Activated naive CD8-positive, alpha-beta T cell treated with anti-CD3 and anti-CD28 coated beads, Interleukin-2, amount 50 U/mL, for 24 hours (primary cell): ENCODE results near the gene RIMBP3B.
"Not testable (repeated sequence)": the region's sequence is repeated elsewhere in the genome, so short reads cannot be mapped to it uniquely, and the experiment has no call there.

Source experiments
- ATAC-seq: fragments of 150-1000 bp; cut with Tn5 transposase; one replicate; pipeline ENCODE4 v1.10.0; 2021
- DNase-seq: peaks from one replicate; pipeline ENCODE4 v3.0.0; 2021
- H3K27ac Mint-ChIP-seq: one replicate; pipeline ENCODE4 v1.8.0; 2021; ENCODE audit warnings: mild to moderate bottlenecking, mixed read lengths
- H3K27me3 Mint-ChIP-seq: one replicate; pipeline ENCODE4 v1.8.0; 2021; ENCODE audit warnings: mixed read lengths
- H3K36me3 Mint-ChIP-seq: one replicate; pipeline ENCODE4 v1.8.0; 2021; ENCODE audit warnings: low read depth, mixed read lengths
- H3K4me1 Mint-ChIP-seq: one replicate; pipeline ENCODE4 v1.8.0; 2021; ENCODE audit warnings: mixed read lengths
- H3K4me3 Mint-ChIP-seq: one replicate; pipeline ENCODE4 v1.8.0; 2021; ENCODE audit warnings: mild to moderate bottlenecking, moderate library complexity, mixed read lengths
- H3K9me3 Mint-ChIP-seq: one replicate; pipeline ENCODE4 v1.8.0; 2021; ENCODE audit warnings: mixed read lengths

Gene RIMBP3B, protein sequence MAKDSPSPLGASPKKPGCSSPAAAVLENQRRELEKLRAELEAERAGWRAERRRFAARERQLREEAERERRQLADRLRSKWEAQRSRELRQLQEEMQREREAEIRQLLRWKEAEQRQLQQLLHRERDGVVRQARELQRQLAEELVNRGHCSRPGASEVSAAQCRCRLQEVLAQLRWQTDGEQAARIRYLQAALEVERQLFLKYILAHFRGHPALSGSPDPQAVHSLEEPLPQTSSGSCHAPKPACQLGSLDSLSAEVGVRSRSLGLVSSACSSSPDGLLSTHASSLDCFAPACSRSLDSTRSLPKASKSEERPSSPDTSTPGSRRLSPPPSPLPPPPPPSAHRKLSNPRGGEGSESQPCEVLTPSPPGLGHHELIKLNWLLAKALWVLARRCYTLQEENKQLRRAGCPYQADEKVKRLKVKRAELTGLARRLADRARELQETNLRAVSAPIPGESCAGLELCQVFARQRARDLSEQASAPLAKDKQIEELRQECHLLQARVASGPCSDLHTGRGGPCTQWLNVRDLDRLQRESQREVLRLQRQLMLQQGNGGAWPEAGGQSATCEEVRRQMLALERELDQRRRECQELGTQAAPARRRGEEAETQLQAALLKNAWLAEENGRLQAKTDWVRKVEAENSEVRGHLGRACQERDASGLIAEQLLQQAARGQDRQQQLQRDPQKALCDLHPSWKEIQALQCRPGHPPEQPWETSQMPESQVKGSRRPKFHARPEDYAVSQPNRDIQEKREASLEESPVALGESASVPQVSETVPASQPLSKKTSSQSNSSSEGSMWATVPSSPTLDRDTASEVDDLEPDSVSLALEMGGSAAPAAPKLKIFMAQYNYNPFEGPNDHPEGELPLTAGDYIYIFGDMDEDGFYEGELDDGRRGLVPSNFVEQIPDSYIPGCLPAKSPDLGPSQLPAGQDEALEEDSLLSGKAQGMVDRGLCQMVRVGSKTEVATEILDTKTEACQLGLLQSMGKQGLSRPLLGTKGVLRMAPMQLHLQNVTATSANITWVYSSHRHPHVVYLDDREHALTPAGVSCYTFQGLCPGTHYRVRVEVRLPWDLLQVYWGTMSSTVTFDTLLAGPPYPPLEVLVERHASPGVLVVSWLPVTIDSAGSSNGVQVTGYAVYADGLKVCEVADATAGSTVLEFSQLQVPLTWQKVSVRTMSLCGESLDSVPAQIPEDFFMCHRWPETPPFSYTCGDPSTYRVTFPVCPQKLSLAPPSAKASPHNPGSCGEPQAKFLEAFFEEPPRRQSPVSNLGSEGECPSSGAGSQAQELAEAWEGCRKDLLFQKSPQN (N-terminal part only)

DNA sequence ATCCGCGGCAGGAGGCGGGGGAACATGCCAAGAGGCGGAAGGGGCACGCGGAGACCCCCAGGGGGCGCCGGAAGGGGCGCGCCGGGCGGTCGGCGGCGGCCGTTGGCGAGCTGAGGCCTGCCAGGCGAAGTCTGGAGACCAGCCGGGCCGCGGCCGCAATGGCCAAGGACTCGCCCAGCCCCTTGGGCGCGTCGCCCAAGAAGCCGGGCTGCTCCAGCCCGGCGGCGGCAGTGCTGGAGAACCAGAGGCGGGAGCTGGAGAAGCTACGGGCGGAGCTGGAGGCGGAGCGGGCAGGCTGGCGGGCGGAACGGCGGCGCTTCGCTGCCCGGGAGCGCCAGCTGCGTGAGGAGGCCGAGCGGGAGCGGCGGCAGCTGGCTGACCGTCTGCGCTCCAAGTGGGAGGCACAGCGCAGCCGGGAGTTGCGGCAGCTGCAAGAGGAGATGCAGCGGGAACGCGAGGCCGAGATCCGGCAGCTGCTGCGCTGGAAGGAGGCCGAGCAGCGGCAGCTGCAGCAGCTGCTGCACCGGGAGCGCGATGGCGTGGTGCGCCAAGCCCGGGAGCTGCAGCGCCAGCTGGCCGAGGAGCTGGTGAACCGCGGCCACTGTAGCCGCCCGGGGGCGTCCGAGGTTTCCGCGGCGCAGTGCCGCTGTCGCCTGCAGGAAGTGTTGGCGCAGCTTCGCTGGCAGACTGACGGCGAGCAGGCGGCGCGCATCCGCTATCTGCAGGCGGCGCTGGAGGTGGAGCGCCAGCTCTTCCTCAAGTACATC, at the start of gene RIMBP3B:
Gene RIMBP3B, plus strand, starts transcription at position 51 of the 767 bp plus-strand sequence. Its CDS starts 108 bp downstream, at position 159.
- H3K27ac Mint-ChIP-seq, H3K36me3 Mint-ChIP-seq, H3K27me3 Mint-ChIP-seq, H3K9me3 Mint-ChIP-seq, H3K4me1 Mint-ChIP-seq, H3K4me3 Mint-ChIP-seq, DNase-seq: not testable (repeated sequence)
- ATAC-seq = peak; percentile 77

DNA sequence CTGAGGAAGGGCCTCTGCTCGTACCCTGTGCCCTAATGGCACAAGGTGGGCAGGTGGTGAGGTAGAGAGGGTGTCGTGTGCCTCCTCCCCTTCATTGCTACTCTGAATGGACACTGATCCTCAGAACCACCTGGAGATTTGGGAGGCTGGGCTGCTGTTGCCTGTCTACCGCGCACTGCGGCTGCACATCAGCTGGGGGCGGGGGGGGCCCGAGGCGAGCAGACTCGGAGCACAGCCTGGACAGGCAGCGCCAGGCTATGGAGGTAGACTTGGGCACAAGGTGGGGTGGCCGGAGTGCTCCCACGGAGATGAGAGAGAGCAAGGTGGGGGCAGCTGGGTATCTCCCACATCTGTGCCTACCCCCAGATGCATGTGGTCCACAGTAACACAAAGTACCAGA, 26.0 kb upstream of the RIMBP3B start:
- not testable (repeated sequence) for H3K4me3 Mint-ChIP-seq, ATAC-seq, H3K27me3 Mint-ChIP-seq, DNase-seq, H3K4me1 Mint-ChIP-seq, H3K9me3 Mint-ChIP-seq, H3K27ac Mint-ChIP-seq, H3K36me3 Mint-ChIP-seq

DNA sequence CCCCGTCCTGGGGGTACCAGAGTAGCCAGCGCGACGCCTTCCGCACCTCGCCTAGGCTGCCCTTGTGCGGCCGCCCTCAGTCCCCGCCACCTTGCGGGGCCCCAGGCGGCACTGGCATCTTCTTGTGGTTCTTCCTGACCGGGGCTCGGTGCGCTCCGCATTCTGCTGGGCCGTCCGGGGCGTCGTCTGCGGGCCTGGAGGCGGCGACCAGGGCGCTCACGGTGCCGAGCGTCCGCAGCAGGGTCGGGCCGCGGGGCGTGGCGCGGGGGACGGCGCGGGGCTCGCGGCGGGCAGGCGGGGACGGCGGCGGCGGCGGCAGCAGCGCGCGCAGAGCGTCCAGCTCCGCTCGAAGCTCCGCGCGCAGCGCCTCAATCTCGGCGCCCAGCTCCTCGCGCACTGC, 23.0 kb upstream of the RIMBP3B start:
- H3K27me3 Mint-ChIP-seq, H3K9me3 Mint-ChIP-seq, H3K4me3 Mint-ChIP-seq, DNase-seq, H3K36me3 Mint-ChIP-seq, H3K4me1 Mint-ChIP-seq, H3K27ac Mint-ChIP-seq, ATAC-seq: not testable (repeated sequence)

DNA sequence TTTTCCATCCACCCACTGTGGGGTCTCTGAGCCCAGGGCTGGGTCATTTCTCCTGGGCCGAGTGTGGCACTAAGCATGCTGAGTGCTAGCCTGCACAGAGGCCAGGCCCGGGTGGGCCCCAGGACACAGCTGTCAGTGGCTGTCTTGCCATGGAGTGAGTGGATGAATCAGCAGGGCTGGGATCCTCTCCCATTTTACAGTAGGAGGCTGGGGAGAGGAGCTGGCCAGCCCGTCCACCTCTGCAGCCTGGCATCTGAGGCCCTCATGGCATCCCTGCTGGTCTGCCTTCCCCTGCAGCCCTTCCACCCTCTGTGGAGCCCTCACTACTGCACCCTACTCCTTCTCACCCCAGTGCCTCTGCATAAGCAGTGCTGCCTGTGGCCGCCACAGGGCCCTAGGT, 21.1 kb upstream of the RIMBP3B start:
- DNase-seq, H3K4me3 Mint-ChIP-seq, H3K36me3 Mint-ChIP-seq, H3K9me3 Mint-ChIP-seq, H3K27me3 Mint-ChIP-seq, ATAC-seq, H3K27ac Mint-ChIP-seq, H3K4me1 Mint-ChIP-seq: not testable (repeated sequence)

DNA sequence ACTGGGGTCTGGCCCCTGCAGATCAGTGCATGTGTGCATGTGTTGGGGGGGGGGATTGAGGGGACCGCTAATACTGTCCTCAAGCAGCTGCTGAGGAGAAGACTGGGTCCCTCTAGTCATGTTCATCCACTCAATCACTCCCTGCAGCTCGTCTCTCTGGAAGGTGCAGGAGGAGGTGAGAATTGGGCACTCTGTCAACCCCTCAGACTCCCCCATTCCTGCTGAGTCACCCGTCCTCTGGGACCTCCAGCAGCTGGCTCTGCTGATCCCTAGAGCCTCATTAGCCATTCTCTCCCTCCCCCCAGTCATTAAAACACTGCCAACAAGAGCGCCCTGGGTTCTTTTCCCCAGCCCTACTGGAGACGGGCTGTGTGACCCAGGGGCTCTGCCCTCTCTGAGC, 20.5 kb upstream of the RIMBP3B start:
- not testable (repeated sequence) for H3K4me3 Mint-ChIP-seq, ATAC-seq, H3K27me3 Mint-ChIP-seq

DNA sequence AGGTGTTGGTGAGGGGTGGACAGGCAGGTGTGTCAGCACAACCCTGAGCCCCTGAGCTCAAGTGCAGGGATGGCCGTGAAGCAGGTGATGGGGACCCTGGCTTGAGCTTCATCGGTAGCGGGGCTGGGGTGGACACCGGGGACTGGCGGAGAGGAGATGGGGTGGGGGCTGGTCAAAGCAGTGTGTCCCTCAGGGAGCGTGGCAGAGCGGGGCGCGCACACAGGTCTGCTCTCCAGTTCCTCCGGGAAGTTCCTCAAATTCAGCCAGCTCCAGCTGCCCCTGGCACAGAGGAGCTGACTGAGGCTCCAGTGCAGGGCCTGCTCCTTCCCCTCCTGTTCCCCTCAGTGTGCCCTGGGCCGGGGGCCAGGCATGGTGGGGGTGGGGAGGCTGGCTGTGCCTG, 19.7 kb upstream of the RIMBP3B start:
- not testable (repeated sequence) for H3K27me3 Mint-ChIP-seq, H3K27ac Mint-ChIP-seq, H3K9me3 Mint-ChIP-seq, H3K4me1 Mint-ChIP-seq, H3K36me3 Mint-ChIP-seq, ATAC-seq, DNase-seq, H3K4me3 Mint-ChIP-seq

More for the DNA sequence above, 20.5 kb upstream of the RIMBP3B start:
- H3K9me3 Mint-ChIP-seq, H3K4me1 Mint-ChIP-seq, DNase-seq, H3K36me3 Mint-ChIP-seq, H3K27ac Mint-ChIP-seq: not testable (repeated sequence)

DNA sequence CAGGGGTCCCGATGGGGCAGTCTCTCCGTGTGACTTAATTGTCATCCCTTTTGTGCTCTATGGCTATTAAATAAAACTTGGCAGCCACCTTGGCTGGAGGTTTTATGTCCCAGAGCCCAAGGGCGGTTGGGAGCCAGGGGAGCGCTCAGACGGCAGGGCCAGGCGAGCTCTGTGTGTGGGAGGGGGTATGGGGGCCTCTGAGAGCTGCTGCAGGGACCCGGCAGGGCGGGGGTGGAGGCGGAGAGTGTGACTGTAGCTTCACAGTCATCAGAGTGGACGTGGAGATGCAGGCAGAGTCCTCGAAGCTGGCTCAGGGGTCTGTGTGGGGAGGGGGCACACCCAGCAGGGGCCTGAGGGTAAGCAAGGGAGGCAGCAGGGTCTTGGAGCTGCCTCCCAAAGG, 19.2 kb upstream of the RIMBP3B start:
- not testable (repeated sequence) for H3K27ac Mint-ChIP-seq, H3K36me3 Mint-ChIP-seq, H3K4me1 Mint-ChIP-seq, H3K9me3 Mint-ChIP-seq, ATAC-seq, DNase-seq, H3K4me3 Mint-ChIP-seq, H3K27me3 Mint-ChIP-seq

DNA sequence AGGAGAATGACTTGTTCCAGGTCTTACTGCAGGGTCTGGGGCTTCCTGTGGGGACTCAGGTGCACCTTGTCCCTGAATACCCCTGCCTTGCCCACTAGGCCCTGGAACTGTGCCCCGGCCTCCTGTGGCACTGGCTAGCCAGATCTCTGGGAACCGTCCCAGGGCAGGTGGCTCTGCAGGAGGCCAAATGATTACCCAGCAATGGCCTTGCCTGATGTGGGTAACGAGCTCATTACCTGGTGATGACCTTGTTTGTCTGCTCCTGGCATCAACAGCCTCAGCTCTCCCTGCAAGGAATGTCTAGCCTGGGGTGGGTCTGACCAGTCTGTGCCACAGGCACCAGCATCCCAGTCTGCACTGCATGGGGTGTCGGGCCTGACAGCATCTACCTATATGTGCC, 18.2 kb upstream of the RIMBP3B start:
- H3K27ac Mint-ChIP-seq, ATAC-seq, H3K36me3 Mint-ChIP-seq, DNase-seq, H3K9me3 Mint-ChIP-seq, H3K27me3 Mint-ChIP-seq, H3K4me3 Mint-ChIP-seq, H3K4me1 Mint-ChIP-seq: not testable (repeated sequence)

DNA sequence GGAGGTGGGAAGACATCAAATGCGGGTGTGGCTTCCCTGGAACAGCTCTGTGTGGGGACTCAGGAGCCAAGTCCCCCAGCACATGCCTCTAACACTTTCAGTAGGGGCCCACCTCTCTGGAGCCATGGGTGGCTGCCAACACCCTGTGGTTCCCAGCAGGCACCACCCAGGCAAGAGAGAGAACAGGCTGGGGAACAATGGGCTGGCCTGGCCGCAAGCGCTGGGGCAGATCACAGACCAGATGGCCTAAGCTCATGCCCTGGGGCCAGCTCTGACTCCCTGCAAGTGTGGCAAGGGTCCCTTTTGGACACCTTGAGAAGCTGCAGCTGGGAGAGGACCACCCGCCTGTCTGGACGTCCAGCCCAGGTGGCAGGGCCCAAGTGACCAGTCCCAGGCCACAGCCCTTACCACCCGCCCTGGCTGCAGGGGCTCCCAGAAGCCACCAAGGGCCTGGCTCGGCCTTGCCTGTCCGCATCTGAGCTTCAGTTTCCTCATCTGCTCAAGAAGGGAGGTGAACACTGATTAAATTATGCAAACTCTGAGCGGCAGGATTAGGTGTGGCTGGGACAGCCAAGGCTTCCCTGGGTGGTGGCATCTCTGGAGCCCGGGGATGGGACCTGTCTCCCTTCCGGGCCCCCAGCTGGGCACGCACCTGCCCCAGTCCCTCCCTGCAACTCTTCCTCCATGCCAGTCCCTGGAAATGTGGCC, 14.8 kb upstream of the RIMBP3B start:
- not testable (repeated sequence) for H3K4me1 Mint-ChIP-seq, H3K4me3 Mint-ChIP-seq, H3K9me3 Mint-ChIP-seq, DNase-seq, H3K36me3 Mint-ChIP-seq, H3K27me3 Mint-ChIP-seq, H3K27ac Mint-ChIP-seq, ATAC-seq

DNA sequence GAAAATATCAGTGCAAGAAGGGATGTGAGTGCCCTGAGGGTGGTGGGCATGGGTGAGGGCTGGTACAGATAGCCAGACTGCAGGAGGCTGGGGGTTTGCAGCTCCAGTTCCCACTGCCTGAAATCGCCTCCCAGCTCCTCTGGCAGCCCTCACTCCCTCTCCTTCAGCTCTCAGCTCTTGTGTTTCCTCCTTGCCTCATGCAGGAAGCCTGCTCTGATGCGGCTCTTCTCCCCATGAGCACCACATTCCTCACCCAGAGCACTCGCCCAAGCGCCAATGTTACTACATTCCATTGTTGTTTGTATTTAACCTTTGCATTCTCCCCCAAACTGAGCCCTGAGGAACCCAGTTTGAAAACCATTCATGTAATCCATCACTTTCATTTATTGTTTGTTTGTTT, 7.7 kb upstream of the RIMBP3B start:
- not testable (repeated sequence) for ATAC-seq, DNase-seq, H3K27me3 Mint-ChIP-seq, H3K27ac Mint-ChIP-seq, H3K4me3 Mint-ChIP-seq, H3K9me3 Mint-ChIP-seq, H3K36me3 Mint-ChIP-seq, H3K4me1 Mint-ChIP-seq

DNA sequence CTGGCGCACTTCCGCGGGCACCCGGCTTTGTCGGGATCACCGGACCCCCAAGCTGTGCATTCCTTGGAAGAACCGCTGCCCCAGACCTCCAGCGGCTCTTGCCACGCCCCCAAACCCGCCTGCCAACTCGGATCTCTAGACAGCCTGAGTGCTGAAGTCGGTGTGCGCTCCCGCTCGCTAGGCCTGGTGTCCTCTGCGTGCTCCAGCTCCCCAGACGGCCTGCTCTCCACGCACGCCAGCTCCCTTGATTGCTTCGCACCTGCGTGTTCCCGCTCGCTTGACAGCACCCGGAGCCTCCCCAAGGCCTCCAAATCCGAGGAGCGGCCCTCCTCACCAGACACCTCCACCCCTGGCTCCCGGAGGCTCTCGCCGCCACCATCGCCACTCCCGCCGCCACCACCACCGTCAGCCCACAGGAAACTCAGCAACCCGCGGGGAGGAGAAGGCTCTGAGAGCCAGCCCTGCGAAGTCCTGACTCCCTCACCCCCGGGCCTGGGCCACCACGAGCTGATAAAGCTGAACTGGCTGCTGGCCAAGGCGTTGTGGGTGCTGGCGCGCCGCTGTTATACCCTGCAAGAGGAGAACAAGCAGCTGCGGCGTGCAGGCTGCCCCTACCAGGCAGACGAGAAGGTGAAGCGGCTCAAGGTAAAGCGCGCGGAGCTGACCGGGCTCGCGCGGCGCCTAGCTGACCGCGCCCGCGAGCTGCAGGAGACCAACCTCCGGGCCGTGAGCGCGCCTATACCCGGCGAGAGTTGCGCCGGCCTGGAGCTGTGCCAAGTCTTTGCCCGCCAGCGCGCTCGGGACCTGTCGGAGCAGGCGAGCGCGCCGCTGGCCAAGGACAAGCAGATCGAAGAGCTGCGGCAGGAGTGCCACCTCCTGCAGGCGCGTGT, 1.2 kb downstream of the RIMBP3B start:
- not testable (repeated sequence) for DNase-seq, H3K4me1 Mint-ChIP-seq, H3K27me3 Mint-ChIP-seq, H3K9me3 Mint-ChIP-seq, H3K4me3 Mint-ChIP-seq, H3K27ac Mint-ChIP-seq, H3K36me3 Mint-ChIP-seq
- ATAC-seq = peak; percentile 62

DNA sequence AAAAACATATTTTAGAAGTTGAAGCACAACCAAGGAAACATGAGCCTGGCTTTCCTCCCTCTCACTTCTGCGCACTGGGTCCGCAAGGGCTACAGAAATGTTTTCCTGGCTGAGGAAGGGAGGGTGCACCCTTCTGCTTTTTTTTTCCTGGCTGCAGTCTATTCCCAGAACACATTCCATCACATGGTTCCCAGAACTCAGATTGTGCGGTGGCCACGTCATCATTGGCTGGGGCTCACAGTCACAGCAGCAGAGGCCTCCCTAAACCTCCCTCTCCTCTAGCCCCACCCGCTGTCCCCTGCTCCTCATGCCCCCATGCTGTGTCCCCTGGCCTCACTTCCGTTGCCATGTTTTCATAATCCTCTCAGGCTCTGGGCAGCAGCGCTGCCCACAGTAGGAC, 5.9 kb downstream of the RIMBP3B start:
- H3K27ac Mint-ChIP-seq, H3K4me3 Mint-ChIP-seq, H3K27me3 Mint-ChIP-seq, H3K4me1 Mint-ChIP-seq, ATAC-seq, H3K36me3 Mint-ChIP-seq, H3K9me3 Mint-ChIP-seq, DNase-seq: not testable (repeated sequence)

DNA sequence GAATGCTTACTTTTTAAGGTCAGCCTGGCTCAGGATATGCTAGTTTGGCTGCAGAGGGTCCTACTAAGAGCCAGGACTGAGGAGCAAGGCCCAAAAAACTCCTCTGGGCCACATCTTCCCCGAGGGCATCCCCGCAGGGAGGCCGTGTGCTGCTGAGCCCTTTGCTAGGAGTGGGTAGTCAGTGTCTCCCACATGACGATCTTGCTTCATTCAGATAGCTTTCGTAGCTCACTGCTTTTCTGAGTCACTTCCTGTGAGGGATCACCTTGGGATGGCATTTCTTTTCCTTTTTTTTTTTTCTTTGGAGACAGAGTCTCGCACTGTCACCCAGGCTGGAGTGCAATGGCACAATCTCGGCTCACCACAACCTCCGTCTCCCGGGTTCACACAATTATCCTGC, 6.5 kb downstream of the RIMBP3B start:
- not testable (repeated sequence) for H3K36me3 Mint-ChIP-seq, ATAC-seq, H3K4me1 Mint-ChIP-seq, H3K27me3 Mint-ChIP-seq, H3K9me3 Mint-ChIP-seq, DNase-seq, H3K27ac Mint-ChIP-seq, H3K4me3 Mint-ChIP-seq
